ENCODE data around the gene PPP1R13L.
"Not testable (repeated sequence)": the region's sequence is repeated elsewhere in the genome, so short reads cannot be mapped to it uniquely, and the experiment has no call there.

The PPP1R13L gene

GRCh38 chr19:45429896-45430295 is 25.0 kb upstream of the PPP1R13L start:
- DNase-seq (ENCODE audit: low read depth), result not testable (repeated sequence)

GRCh38 chr19:45428384-45429231 is 23.7 kb upstream of the PPP1R13L start:
- peak; percentile 67 for DNase-seq (ENCODE audit: low read depth)

GRCh38 chr19:45424191-45425058 is 19.6 kb upstream of the PPP1R13L start:
- peak; percentile 99 for DNase-seq (ENCODE audit: low read depth)

- DNase-seq (ENCODE audit: low read depth), result peak; percentile 98
These were observed 18.8 kb upstream of the PPP1R13L start, which contains the start of gene ERCC1 for GRCh38 chr19:45423589-45424190. ERCC1 (minus strand) TSS chr19:45423917; CDS start chr19:45423374, 543 bp downstream.

- no peak for DNase-seq (ENCODE audit: low read depth)
These were observed 18.2 kb upstream of the PPP1R13L start for GRCh38 chr19:45423033-45423588.

- no peak for DNase-seq (ENCODE audit: low read depth)
These were observed 17.2 kb upstream of the PPP1R13L start for GRCh38 chr19:45421947-45422498.

GRCh38 chr19:45420871-45421270 is 16.0 kb upstream of the PPP1R13L start:
- no peak for DNase-seq (ENCODE audit: low read depth)

GRCh38 chr19:45420356-45420755 is 15.5 kb upstream of the PPP1R13L start:
- no peak for DNase-seq (ENCODE audit: low read depth)

- no peak for DNase-seq (ENCODE audit: low read depth)
These were observed 15.0 kb upstream of the PPP1R13L start for GRCh38 chr19:45419895-45420294.

GRCh38 chr19:45419396-45419795 is 14.5 kb upstream of the PPP1R13L start:
- no peak for DNase-seq (ENCODE audit: low read depth)

- DNase-seq (ENCODE audit: low read depth), result no peak
These were observed 13.9 kb upstream of the PPP1R13L start for GRCh38 chr19:45418802-45419201.

GRCh38 chr19:45417151-45417550 is 12.3 kb upstream of the PPP1R13L start:
- DNase-seq (ENCODE audit: low read depth), result no peak

GRCh38 chr19:45414468-45414867 is 9.6 kb upstream of the PPP1R13L start:
- no peak for DNase-seq (ENCODE audit: low read depth)

- DNase-seq (ENCODE audit: low read depth), result no peak
These were observed 8.6 kb upstream of the PPP1R13L start for GRCh38 chr19:45413497-45413896.

- not testable (repeated sequence) for DNase-seq (ENCODE audit: low read depth)
These were observed 5.5 kb upstream of the PPP1R13L start for GRCh38 chr19:45410330-45410729.

GRCh38 chr19:45409557-45409920 is 4.7 kb upstream of the PPP1R13L start:
- no peak for DNase-seq (ENCODE audit: low read depth)

- no peak for DNase-seq (ENCODE audit: low read depth)
These were observed 4.1 kb upstream of the PPP1R13L start for GRCh38 chr19:45408830-45409556.

GRCh38 chr19:45408121-45408520 is 3.3 kb upstream of the PPP1R13L start:
- no peak for DNase-seq (ENCODE audit: low read depth)

GRCh38 chr19:45407585-45407984 is 2.7 kb upstream of the PPP1R13L start:
- not testable (repeated sequence) for DNase-seq (ENCODE audit: low read depth)

- peak; percentile 26 for DNase-seq (ENCODE audit: low read depth)
These were observed 2.2 kb upstream of the PPP1R13L start for GRCh38 chr19:45407091-45407375.
